Measurements from ENCODE around the gene CREG1.

Gene CREG1

GRCh38 chr1:167511374-167511986 lies 42.1 kb downstream of the CREG1 start:
- ChIA-PET CTCF (no interaction called here), POLR2A (no interaction called here)
- TF ChIP-seq CTCF (IDR thresholded peaks at IDR 0.05; ENCODE audit: control extremely low read depth, extremely low read depth, low read depth, missing control alignments), result no peak
- DNase-seq (ENCODE audit: extremely low spot score), result no peak

- ChIA-PET CTCF (no interaction called here), POLR2A (no interaction called here)
- DNase-seq (ENCODE audit: extremely low spot score), result no peak
- no peak for TF ChIP-seq CTCF (IDR thresholded peaks at IDR 0.05; ENCODE audit: control extremely low read depth, extremely low read depth, low read depth, missing control alignments)
Observed at GRCh38 chr1:167510881-167511280, 42.7 kb downstream of the CREG1 start.

- ChIA-PET POLR2A (no interaction called here), CTCF (no interaction called here)
- no peak for DNase-seq (ENCODE audit: extremely low spot score)
- TF ChIP-seq CTCF (IDR thresholded peaks at IDR 0.05; ENCODE audit: control extremely low read depth, extremely low read depth, low read depth, missing control alignments), result no peak
Observed at GRCh38 chr1:167510244-167510643, 43.3 kb downstream of the CREG1 start.

- no peak for TF ChIP-seq CTCF (IDR thresholded peaks at IDR 0.05; ENCODE audit: control extremely low read depth, extremely low read depth, low read depth, missing control alignments)
- ChIA-PET POLR2A (no interaction called here), CTCF (no interaction called here)
- DNase-seq (ENCODE audit: extremely low spot score), result no peak
Observed at GRCh38 chr1:167509587-167509986, 44.0 kb downstream of the CREG1 start.

- DNase-seq (ENCODE audit: extremely low spot score), result no peak
- ChIA-PET CTCF (interaction anchor here (0.8 to 1.5 kb wide), 4 partner anchors 9 to 32 kb away, joined by 4 to 6 read pairs (median 4); no protein-coding TSS in a partner anchor), POLR2A (no interaction called here)
- TF ChIP-seq CTCF (IDR thresholded peaks at IDR 0.05; ENCODE audit: control extremely low read depth, extremely low read depth, low read depth, missing control alignments), result no peak
Observed at GRCh38 chr1:167507719-167508118, 45.8 kb downstream of the CREG1 start.

- CTCF ChIA-PET, result interaction anchor here (1.3 to 3.1 kb wide), 3 partner anchors 12 to 284 kb away, joined by 3 to 20 read pairs (median 10); partner anchors contain the start of gene POU2F1
- POLR2A ChIA-PET, result no interaction called here
- TF ChIP-seq CTCF (IDR thresholded peaks at IDR 0.05; ENCODE audit: control extremely low read depth, extremely low read depth, low read depth, missing control alignments), result no peak
- DNase-seq (ENCODE audit: extremely low spot score), result no peak
Observed at GRCh38 chr1:167504467-167504827, 49.1 kb downstream of the CREG1 start.

Data from GM10248 (cell line).